HFF-Myc (cell line): ENCODE results near the gene GALNT13.

Experiments
- DNase-seq: peaks from one replicate; pipeline ENCODE4 v3.0.0-alpha.2; 2011; ENCODE audit warnings: low read depth; ENCODE audit errors: extremely low read depth
- H3K4me3 ChIP-seq: replicated peaks from 2 replicates; pipeline ENCODE4 v1.5.1; 2011; ENCODE audit warnings: low read depth, mild to moderate bottlenecking, control low read depth, low read length
- CTCF ChIP-seq: IDR thresholded peaks from 2 replicates; pipeline ENCODE4 v1.5.1; 2012; ENCODE audit warnings: mild to moderate bottlenecking, low read depth, low read length, control low read depth; ENCODE audit errors: missing control alignments

Gene GALNT13

GRCh38 chr2:154161286-154161685 is 289.6 kb downstream of the GALNT13 start:
- no peak for DNase-seq

GRCh38 chr2:154170400-154170799 is 298.7 kb downstream of the GALNT13 start:
- DNase-seq, result no peak
- no peak for TF ChIP-seq CTCF
- no peak overlapping the region for H3K4me3 ChIP-seq

More at GRCh38 chr2:154161286-154161685, 289.6 kb downstream of the GALNT13 start:
- TF ChIP-seq CTCF, result no peak
- H3K4me3 ChIP-seq, result no peak overlapping the region

- TF ChIP-seq CTCF, result no peak
- H3K4me3 ChIP-seq, result no peak overlapping the region
- DNase-seq, result no peak
Observed at GRCh38 chr2:154173164-154173563, 301.4 kb downstream of the GALNT13 start.

GRCh38 chr2:154173919-154174318 is 302.2 kb downstream of the GALNT13 start:
- TF ChIP-seq CTCF, result no peak
- no peak overlapping the region for H3K4me3 ChIP-seq
- DNase-seq, result no peak

GRCh38 chr2:154182008-154182407 is 310.3 kb downstream of the GALNT13 start:
- TF ChIP-seq CTCF, result no peak
- DNase-seq, result no peak

GRCh38 chr2:154187948-154188347 is 316.2 kb downstream of the GALNT13 start:
- DNase-seq, result no peak
- TF ChIP-seq CTCF, result no peak
- H3K4me3 ChIP-seq, result no peak overlapping the region

More at GRCh38 chr2:154182008-154182407, 310.3 kb downstream of the GALNT13 start:
- H3K4me3 ChIP-seq, result no peak overlapping the region

GRCh38 chr2:154189953-154190352 is 318.2 kb downstream of the GALNT13 start:
- DNase-seq, result no peak
- H3K4me3 ChIP-seq, result no peak overlapping the region
- no peak for TF ChIP-seq CTCF
